ENCODE results near the gene VPS9D1. TPM values are rescaled to one million over a fixed set of nuclear protein-coding genes. Genes with fewer than 3 reads are reported as not detected.

VPS9D1 gene
- polyA plus RNA-seq, 1 donor from 2014 or later: 29.9 TPM

DNA sequence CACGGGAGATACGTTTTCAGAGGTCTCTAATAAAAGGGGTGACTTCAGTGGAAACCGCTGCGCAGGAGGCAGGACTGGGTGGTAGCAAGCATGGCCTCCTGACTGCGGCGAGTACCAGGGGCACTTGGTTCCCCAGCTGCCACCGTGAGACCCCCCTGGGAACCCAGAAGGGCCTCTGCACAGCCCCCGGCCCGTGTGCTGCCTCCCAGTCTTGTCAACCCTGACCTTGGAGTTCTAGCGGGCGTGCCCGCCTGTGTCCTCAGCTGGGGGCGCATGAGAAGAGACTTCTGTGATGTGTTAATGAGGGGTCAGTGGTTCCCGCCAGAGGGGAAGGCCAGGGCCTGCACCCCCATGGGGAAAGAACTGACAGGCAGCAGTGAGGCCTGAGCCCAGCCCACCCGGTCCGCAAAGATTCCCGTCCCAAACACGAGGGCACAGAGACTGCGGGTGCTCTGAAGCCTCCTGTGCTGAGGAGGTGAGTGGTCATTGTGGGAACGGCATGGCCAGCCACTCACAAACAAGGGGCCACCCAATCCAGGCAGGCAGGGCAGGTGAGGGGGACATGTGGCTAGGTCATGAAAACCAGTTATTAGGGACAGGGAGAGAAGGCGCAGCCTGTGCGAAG is 10.0 kb upstream of the VPS9D1 start:
- Histone ChIP-seq H3K9me2 (ENCODE audit: insufficient read depth, low read length) (no peaks in the 10 kb centered on the region), H3K27ac (ENCODE audit: low read length) (no peak overlapping the region), H3K9ac (ENCODE audit: low read length) (no peak overlapping the region), H3K4me3 (ENCODE audit: low read length) (no peak overlapping the region), H4K20me1 (ENCODE audit: insufficient read depth) (no peaks in the 10 kb centered on the region), H3F3A (ENCODE audit: insufficient read depth, low read length, poor library complexity, severe bottlenecking) (no peaks in the 10 kb centered on the region), H3K79me2 (replicated peaks; ENCODE audit: insufficient read depth, low read length) (no peaks in the 10 kb centered on the region), H2AFZ (ENCODE audit: low read depth, low read length) (no peak overlapping the region), H3K4me2 (ENCODE audit: low read length) (no peak overlapping the region), H3K36me3 (ENCODE audit: insufficient read depth, low read length) (no peaks in the 10 kb centered on the region), H3K9me3 (ENCODE audit: low read length) (no peaks in the 10 kb centered on the region), H3K27me3 (ENCODE audit: insufficient read depth, low read depth, low read length) (no peaks in the 10 kb centered on the region)
- TF ChIP-seq RAD21 (conservative IDR thresholded peaks at IDR 0.05) (no peak), EP300 (conservative IDR thresholded peaks at IDR 0.05; ENCODE audit: poor library complexity, severe bottlenecking) (no peak), EZH2 (IDR thresholded peaks at IDR 0.05; ENCODE audit: borderline replicate concordance, insufficient read depth, low read length, poor library complexity, severe bottlenecking) (no peak), SMC3 (conservative IDR thresholded peaks at IDR 0.05; ENCODE audit: poor library complexity) (no peak)
- TF ChIP-seq, protein P1, sequence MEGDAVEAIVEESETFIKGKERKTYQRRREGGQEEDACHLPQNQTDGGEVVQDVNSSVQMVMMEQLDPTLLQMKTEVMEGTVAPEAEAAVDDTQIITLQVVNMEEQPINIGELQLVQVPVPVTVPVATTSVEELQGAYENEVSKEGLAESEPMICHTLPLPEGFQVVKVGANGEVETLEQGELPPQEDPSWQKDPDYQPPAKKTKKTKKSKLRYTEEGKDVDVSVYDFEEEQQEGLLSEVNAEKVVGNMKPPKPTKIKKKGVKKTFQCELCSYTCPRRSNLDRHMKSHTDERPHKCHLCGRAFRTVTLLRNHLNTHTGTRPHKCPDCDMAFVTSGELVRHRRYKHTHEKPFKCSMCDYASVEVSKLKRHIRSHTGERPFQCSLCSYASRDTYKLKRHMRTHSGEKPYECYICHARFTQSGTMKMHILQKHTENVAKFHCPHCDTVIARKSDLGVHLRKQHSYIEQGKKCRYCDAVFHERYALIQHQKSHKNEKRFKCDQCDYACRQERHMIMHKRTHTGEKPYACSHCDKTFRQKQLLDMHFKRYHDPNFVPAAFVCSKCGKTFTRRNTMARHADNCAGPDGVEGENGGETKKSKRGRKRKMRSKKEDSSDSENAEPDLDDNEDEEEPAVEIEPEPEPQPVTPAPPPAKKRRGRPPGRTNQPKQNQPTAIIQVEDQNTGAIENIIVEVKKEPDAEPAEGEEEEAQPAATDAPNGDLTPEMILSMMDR (IDR thresholded peaks at IDR 0.05; ENCODE audit: poor library complexity, severe bottlenecking): no peak
- TF ChIP-seq, protein P2, sequence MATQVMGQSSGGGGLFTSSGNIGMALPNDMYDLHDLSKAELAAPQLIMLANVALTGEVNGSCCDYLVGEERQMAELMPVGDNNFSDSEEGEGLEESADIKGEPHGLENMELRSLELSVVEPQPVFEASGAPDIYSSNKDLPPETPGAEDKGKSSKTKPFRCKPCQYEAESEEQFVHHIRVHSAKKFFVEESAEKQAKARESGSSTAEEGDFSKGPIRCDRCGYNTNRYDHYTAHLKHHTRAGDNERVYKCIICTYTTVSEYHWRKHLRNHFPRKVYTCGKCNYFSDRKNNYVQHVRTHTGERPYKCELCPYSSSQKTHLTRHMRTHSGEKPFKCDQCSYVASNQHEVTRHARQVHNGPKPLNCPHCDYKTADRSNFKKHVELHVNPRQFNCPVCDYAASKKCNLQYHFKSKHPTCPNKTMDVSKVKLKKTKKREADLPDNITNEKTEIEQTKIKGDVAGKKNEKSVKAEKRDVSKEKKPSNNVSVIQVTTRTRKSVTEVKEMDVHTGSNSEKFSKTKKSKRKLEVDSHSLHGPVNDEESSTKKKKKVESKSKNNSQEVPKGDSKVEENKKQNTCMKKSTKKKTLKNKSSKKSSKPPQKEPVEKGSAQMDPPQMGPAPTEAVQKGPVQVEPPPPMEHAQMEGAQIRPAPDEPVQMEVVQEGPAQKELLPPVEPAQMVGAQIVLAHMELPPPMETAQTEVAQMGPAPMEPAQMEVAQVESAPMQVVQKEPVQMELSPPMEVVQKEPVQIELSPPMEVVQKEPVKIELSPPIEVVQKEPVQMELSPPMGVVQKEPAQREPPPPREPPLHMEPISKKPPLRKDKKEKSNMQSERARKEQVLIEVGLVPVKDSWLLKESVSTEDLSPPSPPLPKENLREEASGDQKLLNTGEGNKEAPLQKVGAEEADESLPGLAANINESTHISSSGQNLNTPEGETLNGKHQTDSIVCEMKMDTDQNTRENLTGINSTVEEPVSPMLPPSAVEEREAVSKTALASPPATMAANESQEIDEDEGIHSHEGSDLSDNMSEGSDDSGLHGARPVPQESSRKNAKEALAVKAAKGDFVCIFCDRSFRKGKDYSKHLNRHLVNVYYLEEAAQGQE (IDR thresholded peaks at IDR 0.05; ENCODE audit: borderline replicate concordance): no peak

DNA sequence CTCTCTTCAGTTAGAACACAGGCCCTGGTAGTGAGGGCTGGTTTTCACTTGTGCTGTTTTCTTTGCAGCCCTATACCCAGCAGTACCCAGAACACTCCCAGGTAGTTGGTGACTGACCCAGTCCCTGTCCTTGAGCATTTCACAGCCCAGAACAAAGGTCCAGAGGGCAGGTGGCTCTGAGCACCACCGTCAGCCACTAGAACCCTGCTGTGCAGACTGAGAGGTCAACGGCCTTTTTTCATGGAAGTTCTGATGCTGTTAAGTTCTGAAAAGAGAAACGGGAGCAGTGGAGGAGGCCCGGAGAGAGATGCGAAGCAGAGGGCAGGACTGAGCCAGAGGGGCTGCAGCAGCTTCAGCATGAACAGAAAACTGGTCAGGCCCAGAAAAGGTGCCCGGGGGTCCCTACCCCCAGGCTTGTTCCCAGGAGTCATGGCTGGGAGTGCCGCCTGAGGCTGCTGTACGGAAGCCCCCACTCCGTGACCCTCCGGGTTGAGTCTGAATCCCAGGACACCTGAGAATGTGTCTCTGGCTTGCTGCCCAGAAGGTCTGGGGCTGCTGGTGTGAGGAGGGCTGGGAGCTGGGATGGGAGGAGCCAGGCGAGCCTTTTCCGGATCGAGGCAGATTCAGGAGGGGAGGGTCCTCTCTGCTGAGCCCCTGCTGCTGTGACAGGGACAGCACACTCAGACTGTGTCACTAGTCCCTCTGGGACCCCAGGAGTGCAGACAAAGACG is 9.3 kb upstream of the VPS9D1 start:
- Histone ChIP-seq H3K36me3 (ENCODE audit: insufficient read depth, low read length) (no peaks in the 10 kb centered on the region), H3K27ac (ENCODE audit: low read length) (no peak overlapping the region), H3K79me2 (replicated peaks; ENCODE audit: insufficient read depth, low read length) (no peaks in the 10 kb centered on the region), H3K9me2 (ENCODE audit: insufficient read depth, low read length) (no peaks in the 10 kb centered on the region), H3K4me3 (ENCODE audit: low read length) (no peak overlapping the region), H2AFZ (ENCODE audit: low read depth, low read length) (no peak overlapping the region), H4K20me1 (ENCODE audit: insufficient read depth) (no peaks in the 10 kb centered on the region), H3K9ac (ENCODE audit: low read length) (no peak overlapping the region), H3K9me3 (ENCODE audit: low read length) (no peaks in the 10 kb centered on the region), H3K4me2 (ENCODE audit: low read length) (no peak overlapping the region), H3K27me3 (ENCODE audit: insufficient read depth, low read depth, low read length) (no peaks in the 10 kb centered on the region), H3F3A (ENCODE audit: insufficient read depth, low read length, poor library complexity, severe bottlenecking) (no peaks in the 10 kb centered on the region)
- TF ChIP-seq RAD21 (conservative IDR thresholded peaks at IDR 0.05) (no peak), EZH2 (IDR thresholded peaks at IDR 0.05; ENCODE audit: borderline replicate concordance, insufficient read depth, low read length, poor library complexity, severe bottlenecking) (no peak), EP300 (conservative IDR thresholded peaks at IDR 0.05; ENCODE audit: poor library complexity, severe bottlenecking) (no peak), SMC3 (conservative IDR thresholded peaks at IDR 0.05; ENCODE audit: poor library complexity) (no peak), TAF1 (IDR thresholded peaks at IDR 0.05; ENCODE audit: low read depth) (no peak), MXI1 (conservative IDR thresholded peaks at IDR 0.05; ENCODE audit: poor library complexity, severe bottlenecking) (no peak), POLR2AphosphoS5 (IDR thresholded peaks at IDR 0.05) (no peak)
- TF ChIP-seq, protein P2 (IDR thresholded peaks at IDR 0.05; ENCODE audit: borderline replicate concordance): no peak
- TF ChIP-seq, protein P1 (IDR thresholded peaks at IDR 0.05; ENCODE audit: poor library complexity, severe bottlenecking): no peak

All from neural cell (in vitro differentiated cells).